ENCODE data around the gene CCDC33. TPM values are rescaled to one million over a fixed set of nuclear protein-coding genes. Genes with fewer than 3 reads are reported as not detected.

CCDC33 gene
- total RNA-seq, 1 experiment from 2014 or later, result 10.6 TPM

DNA sequence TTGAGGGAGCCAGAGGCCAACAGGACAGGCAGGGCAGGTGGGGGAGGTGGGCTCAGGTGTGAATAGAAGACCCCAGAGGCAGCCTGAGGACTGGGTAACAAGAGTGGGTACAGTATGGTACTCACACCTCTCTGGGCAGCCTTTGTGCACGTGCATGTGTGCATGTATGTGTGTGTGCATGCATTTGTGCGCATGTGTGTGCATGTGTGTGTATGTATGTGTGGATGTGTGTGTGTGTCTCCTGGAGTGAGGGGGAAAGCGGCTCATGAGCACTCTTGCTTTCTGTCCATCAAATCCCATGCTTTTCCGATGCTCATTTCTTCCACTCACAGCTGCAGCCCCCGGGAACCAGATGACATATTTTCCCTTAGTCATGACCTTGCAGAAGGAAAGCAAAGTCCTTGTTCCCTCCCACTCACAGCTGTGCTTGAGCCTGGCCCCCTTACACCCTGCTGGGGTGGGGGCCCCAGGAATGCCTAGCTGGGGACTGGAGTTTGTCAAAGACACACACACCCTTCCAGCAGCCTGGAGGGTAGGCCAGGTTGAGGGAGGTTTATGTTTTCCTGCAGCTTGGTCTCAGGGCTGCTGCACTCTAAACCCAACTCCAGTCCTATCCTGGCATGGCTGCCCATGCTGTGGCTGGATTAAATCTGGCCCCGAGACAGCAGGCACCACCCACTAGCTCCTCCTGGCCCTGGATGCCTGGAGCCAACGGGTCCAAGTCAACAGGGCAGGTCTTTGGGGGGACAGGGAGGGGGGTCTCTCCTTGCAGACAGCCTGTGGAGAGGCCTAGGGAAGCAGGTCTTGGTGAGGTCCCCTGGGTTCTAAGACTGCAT lies 22.5 kb downstream of the CCDC33 start:
- ATAC-seq (no peak), DNase-seq (ENCODE audit: low spot score) (no peak)
- no peaks in the 10 kb centered on the region for H3K36me3 Mint-ChIP-seq
- POLR2A ChIA-PET, result interaction anchor here (0.7 kb wide), 2 partner anchors 58 to 88 kb away, joined by 3 to 4 read pairs; no protein-coding TSS in a partner anchor
- CTCF ChIA-PET, result interaction anchor here (0.6 to 2.0 kb wide), 5 partner anchors 49 to 205 kb away, joined by 3 to 8 read pairs (median 5); no protein-coding TSS in a partner anchor
- peaks cover 8% of the 10 kb centered on the region; the same call in 1 of the 2 replicates for H3K27me3 Mint-ChIP-seq (ENCODE audit: low read depth)
- no peak for TF ChIP-seq NR2C2 (CRISPR knock-in tag; IDR thresholded peaks at IDR 0.05)
- TF ChIP-seq ZNF317 (CRISPR knock-in tag; IDR thresholded peaks at IDR 0.05; ENCODE audit: borderline replicate concordance, low read depth), result no peak
- no peak for TF ChIP-seq SMAD3 (CRISPR knock-in tag; IDR thresholded peaks at IDR 0.05; ENCODE audit: borderline replicate concordance)
- no peak for TF ChIP-seq ZNF396 (CRISPR knock-in tag; IDR thresholded peaks at IDR 0.05; ENCODE audit: borderline replicate concordance)
- no peak overlapping the region for H3K27ac Mint-ChIP-seq
- no peaks in the 10 kb centered on the region for H3K9me3 Mint-ChIP-seq
- no peak overlapping the region for H3K4me3 Mint-ChIP-seq
- H3K4me1 Mint-ChIP-seq, result peaks cover 11% of the 10 kb centered on the region

DNA sequence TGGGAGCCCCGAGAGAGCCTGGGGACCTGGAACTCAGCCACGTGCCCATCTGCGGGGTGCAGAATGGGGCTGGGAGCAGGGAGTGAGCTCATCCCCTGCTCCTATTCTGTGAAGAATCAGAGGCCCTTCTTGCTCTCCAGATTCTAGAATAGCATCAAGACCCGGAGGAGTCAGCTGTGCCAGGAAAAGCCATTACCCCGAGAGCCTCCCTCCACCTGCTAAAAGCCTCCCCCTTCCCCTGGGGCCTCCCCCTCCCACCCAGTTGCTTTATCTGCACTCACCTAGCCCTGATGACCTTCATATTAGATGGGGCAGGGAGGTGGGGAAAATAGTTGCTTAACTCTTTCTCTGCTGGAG lies 23.1 kb downstream of the CCDC33 start:
- H3K4me1 Mint-ChIP-seq, result peaks cover 16% of the 10 kb centered on the region
- ChIA-PET CTCF (interaction anchor here (1.1 to 2.0 kb wide), 2 partner anchors 49 to 55 kb away, joined by 5 to 7 read pairs; no protein-coding TSS in a partner anchor), POLR2A (interaction anchor here (0.7 kb wide), 1 partner anchor 89 kb away, joined by 3 read pairs; no protein-coding TSS in a partner anchor)
- H3K36me3 Mint-ChIP-seq, result no peaks in the 10 kb centered on the region
- ATAC-seq (no peak), DNase-seq (ENCODE audit: low spot score) (no peak)
- H3K9me3 Mint-ChIP-seq, result no peaks in the 10 kb centered on the region
- H3K4me3 Mint-ChIP-seq, result no peak overlapping the region
- H3K27ac Mint-ChIP-seq, result no peak overlapping the region
- H3K27me3 Mint-ChIP-seq (ENCODE audit: low read depth), result peaks cover 8% of the 10 kb centered on the region; the same call in 1 of the 2 replicates
- TF ChIP-seq, protein P1, sequence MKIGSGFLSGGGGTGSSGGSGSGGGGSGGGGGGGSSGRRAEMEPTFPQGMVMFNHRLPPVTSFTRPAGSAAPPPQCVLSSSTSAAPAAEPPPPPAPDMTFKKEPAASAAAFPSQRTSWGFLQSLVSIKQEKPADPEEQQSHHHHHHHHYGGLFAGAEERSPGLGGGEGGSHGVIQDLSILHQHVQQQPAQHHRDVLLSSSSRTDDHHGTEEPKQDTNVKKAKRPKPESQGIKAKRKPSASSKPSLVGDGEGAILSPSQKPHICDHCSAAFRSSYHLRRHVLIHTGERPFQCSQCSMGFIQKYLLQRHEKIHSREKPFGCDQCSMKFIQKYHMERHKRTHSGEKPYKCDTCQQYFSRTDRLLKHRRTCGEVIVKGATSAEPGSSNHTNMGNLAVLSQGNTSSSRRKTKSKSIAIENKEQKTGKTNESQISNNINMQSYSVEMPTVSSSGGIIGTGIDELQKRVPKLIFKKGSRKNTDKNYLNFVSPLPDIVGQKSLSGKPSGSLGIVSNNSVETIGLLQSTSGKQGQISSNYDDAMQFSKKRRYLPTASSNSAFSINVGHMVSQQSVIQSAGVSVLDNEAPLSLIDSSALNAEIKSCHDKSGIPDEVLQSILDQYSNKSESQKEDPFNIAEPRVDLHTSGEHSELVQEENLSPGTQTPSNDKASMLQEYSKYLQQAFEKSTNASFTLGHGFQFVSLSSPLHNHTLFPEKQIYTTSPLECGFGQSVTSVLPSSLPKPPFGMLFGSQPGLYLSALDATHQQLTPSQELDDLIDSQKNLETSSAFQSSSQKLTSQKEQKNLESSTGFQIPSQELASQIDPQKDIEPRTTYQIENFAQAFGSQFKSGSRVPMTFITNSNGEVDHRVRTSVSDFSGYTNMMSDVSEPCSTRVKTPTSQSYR (CRISPR knock-in tag; IDR thresholded peaks at IDR 0.05), result no peak
- TF ChIP-seq, protein P2, sequence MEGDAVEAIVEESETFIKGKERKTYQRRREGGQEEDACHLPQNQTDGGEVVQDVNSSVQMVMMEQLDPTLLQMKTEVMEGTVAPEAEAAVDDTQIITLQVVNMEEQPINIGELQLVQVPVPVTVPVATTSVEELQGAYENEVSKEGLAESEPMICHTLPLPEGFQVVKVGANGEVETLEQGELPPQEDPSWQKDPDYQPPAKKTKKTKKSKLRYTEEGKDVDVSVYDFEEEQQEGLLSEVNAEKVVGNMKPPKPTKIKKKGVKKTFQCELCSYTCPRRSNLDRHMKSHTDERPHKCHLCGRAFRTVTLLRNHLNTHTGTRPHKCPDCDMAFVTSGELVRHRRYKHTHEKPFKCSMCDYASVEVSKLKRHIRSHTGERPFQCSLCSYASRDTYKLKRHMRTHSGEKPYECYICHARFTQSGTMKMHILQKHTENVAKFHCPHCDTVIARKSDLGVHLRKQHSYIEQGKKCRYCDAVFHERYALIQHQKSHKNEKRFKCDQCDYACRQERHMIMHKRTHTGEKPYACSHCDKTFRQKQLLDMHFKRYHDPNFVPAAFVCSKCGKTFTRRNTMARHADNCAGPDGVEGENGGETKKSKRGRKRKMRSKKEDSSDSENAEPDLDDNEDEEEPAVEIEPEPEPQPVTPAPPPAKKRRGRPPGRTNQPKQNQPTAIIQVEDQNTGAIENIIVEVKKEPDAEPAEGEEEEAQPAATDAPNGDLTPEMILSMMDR (IDR thresholded peaks at IDR 0.05), result no peak
- TF ChIP-seq, protein P3, sequence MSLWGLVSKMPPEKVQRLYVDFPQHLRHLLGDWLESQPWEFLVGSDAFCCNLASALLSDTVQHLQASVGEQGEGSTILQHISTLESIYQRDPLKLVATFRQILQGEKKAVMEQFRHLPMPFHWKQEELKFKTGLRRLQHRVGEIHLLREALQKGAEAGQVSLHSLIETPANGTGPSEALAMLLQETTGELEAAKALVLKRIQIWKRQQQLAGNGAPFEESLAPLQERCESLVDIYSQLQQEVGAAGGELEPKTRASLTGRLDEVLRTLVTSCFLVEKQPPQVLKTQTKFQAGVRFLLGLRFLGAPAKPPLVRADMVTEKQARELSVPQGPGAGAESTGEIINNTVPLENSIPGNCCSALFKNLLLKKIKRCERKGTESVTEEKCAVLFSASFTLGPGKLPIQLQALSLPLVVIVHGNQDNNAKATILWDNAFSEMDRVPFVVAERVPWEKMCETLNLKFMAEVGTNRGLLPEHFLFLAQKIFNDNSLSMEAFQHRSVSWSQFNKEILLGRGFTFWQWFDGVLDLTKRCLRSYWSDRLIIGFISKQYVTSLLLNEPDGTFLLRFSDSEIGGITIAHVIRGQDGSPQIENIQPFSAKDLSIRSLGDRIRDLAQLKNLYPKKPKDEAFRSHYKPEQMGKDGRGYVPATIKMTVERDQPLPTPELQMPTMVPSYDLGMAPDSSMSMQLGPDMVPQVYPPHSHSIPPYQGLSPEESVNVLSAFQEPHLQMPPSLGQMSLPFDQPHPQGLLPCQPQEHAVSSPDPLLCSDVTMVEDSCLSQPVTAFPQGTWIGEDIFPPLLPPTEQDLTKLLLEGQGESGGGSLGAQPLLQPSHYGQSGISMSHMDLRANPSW (CRISPR knock-in tag; conservative IDR thresholded peaks at IDR 0.05; ENCODE audit: low read depth), result no peak
- TF ChIP-seq NFYB (CRISPR knock-in tag; conservative IDR thresholded peaks at IDR 0.05; ENCODE audit: low read depth) (no peak), SP1 (CRISPR knock-in tag; conservative IDR thresholded peaks at IDR 0.05) (no peak), JUN (CRISPR knock-in tag; IDR thresholded peaks at IDR 0.05) (no peak), ZNF232 (CRISPR knock-in tag; IDR thresholded peaks at IDR 0.05) (no peak), ZNF423 (CRISPR knock-in tag; IDR thresholded peaks at IDR 0.05) (no peak), ZNF671 (CRISPR knock-in tag; IDR thresholded peaks at IDR 0.05) (no peak), NR1H2 (CRISPR knock-in tag; IDR thresholded peaks at IDR 0.05) (no peak), ZBTB21 (CRISPR knock-in tag; IDR thresholded peaks at IDR 0.05; ENCODE audit: borderline replicate concordance) (no peak), CREM (CRISPR knock-in tag; IDR thresholded peaks at IDR 0.05) (no peak), NR3C1 (CRISPR knock-in tag; conservative IDR thresholded peaks at IDR 0.05; ENCODE audit: low read depth) (no peak), RELA (CRISPR knock-in tag; IDR thresholded peaks at IDR 0.05; ENCODE audit: borderline replicate concordance) (no peak), HMGA2 (CRISPR knock-in tag; IDR thresholded peaks at IDR 0.05) (no peak)
- TF ChIP-seq, protein P4, sequence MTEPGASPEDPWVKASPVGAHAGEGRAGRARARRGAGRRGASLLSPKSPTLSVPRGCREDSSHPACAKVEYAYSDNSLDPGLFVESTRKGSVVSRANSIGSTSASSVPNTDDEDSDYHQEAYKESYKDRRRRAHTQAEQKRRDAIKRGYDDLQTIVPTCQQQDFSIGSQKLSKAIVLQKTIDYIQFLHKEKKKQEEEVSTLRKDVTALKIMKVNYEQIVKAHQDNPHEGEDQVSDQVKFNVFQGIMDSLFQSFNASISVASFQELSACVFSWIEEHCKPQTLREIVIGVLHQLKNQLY (CRISPR knock-in tag; IDR thresholded peaks at IDR 0.05), result no peak
- TF ChIP-seq, protein P5, sequence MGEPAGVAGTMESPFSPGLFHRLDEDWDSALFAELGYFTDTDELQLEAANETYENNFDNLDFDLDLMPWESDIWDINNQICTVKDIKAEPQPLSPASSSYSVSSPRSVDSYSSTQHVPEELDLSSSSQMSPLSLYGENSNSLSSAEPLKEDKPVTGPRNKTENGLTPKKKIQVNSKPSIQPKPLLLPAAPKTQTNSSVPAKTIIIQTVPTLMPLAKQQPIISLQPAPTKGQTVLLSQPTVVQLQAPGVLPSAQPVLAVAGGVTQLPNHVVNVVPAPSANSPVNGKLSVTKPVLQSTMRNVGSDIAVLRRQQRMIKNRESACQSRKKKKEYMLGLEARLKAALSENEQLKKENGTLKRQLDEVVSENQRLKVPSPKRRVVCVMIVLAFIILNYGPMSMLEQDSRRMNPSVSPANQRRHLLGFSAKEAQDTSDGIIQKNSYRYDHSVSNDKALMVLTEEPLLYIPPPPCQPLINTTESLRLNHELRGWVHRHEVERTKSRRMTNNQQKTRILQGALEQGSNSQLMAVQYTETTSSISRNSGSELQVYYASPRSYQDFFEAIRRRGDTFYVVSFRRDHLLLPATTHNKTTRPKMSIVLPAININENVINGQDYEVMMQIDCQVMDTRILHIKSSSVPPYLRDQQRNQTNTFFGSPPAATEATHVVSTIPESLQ (CRISPR knock-in tag; IDR thresholded peaks at IDR 0.05), result no peak
- TF ChIP-seq, protein P6, sequence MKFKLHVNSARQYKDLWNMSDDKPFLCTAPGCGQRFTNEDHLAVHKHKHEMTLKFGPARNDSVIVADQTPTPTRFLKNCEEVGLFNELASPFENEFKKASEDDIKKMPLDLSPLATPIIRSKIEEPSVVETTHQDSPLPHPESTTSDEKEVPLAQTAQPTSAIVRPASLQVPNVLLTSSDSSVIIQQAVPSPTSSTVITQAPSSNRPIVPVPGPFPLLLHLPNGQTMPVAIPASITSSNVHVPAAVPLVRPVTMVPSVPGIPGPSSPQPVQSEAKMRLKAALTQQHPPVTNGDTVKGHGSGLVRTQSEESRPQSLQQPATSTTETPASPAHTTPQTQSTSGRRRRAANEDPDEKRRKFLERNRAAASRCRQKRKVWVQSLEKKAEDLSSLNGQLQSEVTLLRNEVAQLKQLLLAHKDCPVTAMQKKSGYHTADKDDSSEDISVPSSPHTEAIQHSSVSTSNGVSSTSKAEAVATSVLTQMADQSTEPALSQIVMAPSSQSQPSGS (CRISPR knock-in tag; IDR thresholded peaks at IDR 0.05; ENCODE audit: borderline replicate concordance, low read depth), result no peak

All from WTC11 (cell line).